ENCODE measurements around the gene RABGAP1L. TPM values are rescaled to one million over a fixed set of nuclear protein-coding genes. Genes with fewer than 3 reads are reported as not detected.
"Not testable (repeated sequence)": the region's sequence is repeated elsewhere in the genome, so short reads cannot be mapped to it uniquely, and the experiment has no call there.

Gene RABGAP1L
- polyA plus RNA-seq, 1 donor (not counting 4 experiments of a cell fraction or from before 2014, with no cell fraction given) = 24.2 TPM

GRCh38 chr1:175043824-175044223 lies 884.5 kb downstream of the RABGAP1L start:
- no peaks in the 10 kb centered on the region for H3K9me3 ChIP-seq (ENCODE audit: control insufficient read depth, low read depth, low read length)
- dilution Hi-C loops (cut with MboI; ENCODE audit: extremely low pct_ligation_motif_present, low sequenced_read_pairs) = no loop called here
- H3K27ac ChIP-seq (ENCODE audit: control insufficient read depth, insufficient read depth, low read length) = no peak overlapping the region
- FAIRE-seq (no peak), DNase-seq (ENCODE audit: low read depth, low spot score) (no peak)
- H3K4me1 ChIP-seq (ENCODE audit: control insufficient read depth, extremely low read depth, insufficient read depth, low read length) = no peaks in the 10 kb centered on the region
- H4K20me1 ChIP-seq (ENCODE audit: control insufficient read depth, extremely low read depth, insufficient read depth, low read length) = no peaks in the 10 kb centered on the region
- no peaks in the 10 kb centered on the region for H3K36me3 ChIP-seq (ENCODE audit: control insufficient read depth in 2 of 2, extremely low read depth in 1 of 2, insufficient read depth in 2 of 2, low read length in 2 of 2)
- H3K4me3 ChIP-seq (ENCODE audit: control insufficient read depth in 2 of 3, extremely low read depth in 1 of 3, insufficient read depth in 2 of 3, low read depth in 1 of 3, low read length in 3 of 3) = no peak overlapping the region
- TF ChIP-seq CTCF (optimal IDR thresholded peaks at IDR 0.05 in 1 of 3, IDR thresholded peaks at IDR 0.05 in 1 of 3, conservative IDR thresholded peaks at IDR 0.05 in 1 of 3; ENCODE audit: extremely low read depth in 1 of 3, insufficient read depth in 2 of 3, low read length in 3 of 3) (no peak), EZH2 (IDR thresholded peaks at IDR 0.05; ENCODE audit: low read length) (no peak)
- H3K9me1 ChIP-seq (ENCODE audit: control insufficient read depth, extremely low read depth, insufficient read depth, low read length) = no peaks in the 10 kb centered on the region
- H3K4me2 ChIP-seq (ENCODE audit: control insufficient read depth, extremely low read depth, insufficient read depth, low read depth, low read length) = no peak overlapping the region
- H3K27me3 ChIP-seq (ENCODE audit: control insufficient read depth, extremely low read depth, insufficient read depth, low read length) = peaks cover under 1% of the 10 kb centered on the region
- H2AFZ ChIP-seq (ENCODE audit: control insufficient read depth, low read length) = no peak overlapping the region
- no peak overlapping the region for H3K9ac ChIP-seq (ENCODE audit: control insufficient read depth, extremely low read depth, insufficient read depth, low read length)
- H3K79me2 ChIP-seq (ENCODE audit: control insufficient read depth, insufficient read depth, low read length) = no peaks in the 10 kb centered on the region

DNA sequence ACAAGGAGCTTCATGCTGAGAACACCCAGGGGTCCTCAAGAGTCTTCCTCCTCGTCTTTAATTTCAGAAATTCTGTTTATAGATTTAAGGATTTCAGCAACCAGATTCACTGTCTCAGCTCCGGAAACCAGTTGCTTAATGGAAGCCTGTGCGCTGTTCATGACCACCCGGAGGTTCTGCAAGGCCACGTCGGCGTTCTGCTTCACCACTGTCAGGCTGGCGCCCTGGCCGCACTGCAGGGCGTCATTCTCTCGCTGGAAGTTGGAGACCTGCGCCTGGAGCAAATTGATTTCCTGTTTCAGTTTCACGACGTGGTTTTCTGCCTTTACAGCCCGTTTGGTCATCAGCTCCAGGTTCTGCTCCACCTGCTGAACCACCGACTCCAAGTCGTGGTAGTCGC lies 885.3 kb downstream of the RABGAP1L start:
- H3K36me3 ChIP-seq (ENCODE audit: control insufficient read depth in 2 of 2, extremely low read depth in 1 of 2, insufficient read depth in 2 of 2, low read length in 2 of 2); H3K9me3 ChIP-seq (ENCODE audit: control insufficient read depth, low read depth, low read length); H4K20me1 ChIP-seq (ENCODE audit: control insufficient read depth, extremely low read depth, insufficient read depth, low read length); H3K79me2 ChIP-seq (ENCODE audit: control insufficient read depth, insufficient read depth, low read length); H3K9ac ChIP-seq (ENCODE audit: control insufficient read depth, extremely low read depth, insufficient read depth, low read length); dilution Hi-C loops (cut with MboI; ENCODE audit: extremely low pct_ligation_motif_present, low sequenced_read_pairs); H3K27me3 ChIP-seq (ENCODE audit: control insufficient read depth, extremely low read depth, insufficient read depth, low read length); H3K27ac ChIP-seq (ENCODE audit: control insufficient read depth, insufficient read depth, low read length); H3K4me1 ChIP-seq (ENCODE audit: control insufficient read depth, extremely low read depth, insufficient read depth, low read length); H3K9me1 ChIP-seq (ENCODE audit: control insufficient read depth, extremely low read depth, insufficient read depth, low read length); H2AFZ ChIP-seq (ENCODE audit: control insufficient read depth, low read length); FAIRE-seq; DNase-seq (ENCODE audit: low read depth, low spot score); H3K4me3 ChIP-seq (ENCODE audit: control insufficient read depth in 2 of 3, extremely low read depth in 1 of 3, insufficient read depth in 2 of 3, low read depth in 1 of 3, low read length in 3 of 3); H3K4me2 ChIP-seq (ENCODE audit: control insufficient read depth, extremely low read depth, insufficient read depth, low read depth, low read length): not testable (repeated sequence)

Small RNA genes within 50 kb of the gene (small RNA-seq; reads per million reads assigned to genes)
- 0 reads per million in 3 experiments for gene BANF1P4 (ENCODE audit: insufficient read length in 3 of 3, low read depth in 3 of 3, low replicate concordance in 1 of 3)
- gene RF00019 (ENCODE audit: insufficient read length in 3 of 3, low read depth in 3 of 3, low replicate concordance in 1 of 3) = 0 reads per million in 3 experiments
- gene RNU6-307P (ENCODE audit: insufficient read length in 3 of 3, low read depth in 3 of 3, low replicate concordance in 1 of 3) = 0 reads per million in 3 experiments

Other genes with a start within 250 kb of the RABGAP1L start
- 0.14 to 0.26 TPM (median 0.18 TPM) in 3 replicates for gene SERPINC1, start 242.2 kb upstream of the RABGAP1L start, polyA plus RNA-seq
- gene RC3H1, start 137.2 kb upstream of the RABGAP1L start, polyA plus RNA-seq = 10.0 to 12.4 TPM (median 10.4 TPM) in 3 replicates

Measured in keratinocyte (primary cell).